Measurements from ENCODE around the gene RGS4.

DNA sequence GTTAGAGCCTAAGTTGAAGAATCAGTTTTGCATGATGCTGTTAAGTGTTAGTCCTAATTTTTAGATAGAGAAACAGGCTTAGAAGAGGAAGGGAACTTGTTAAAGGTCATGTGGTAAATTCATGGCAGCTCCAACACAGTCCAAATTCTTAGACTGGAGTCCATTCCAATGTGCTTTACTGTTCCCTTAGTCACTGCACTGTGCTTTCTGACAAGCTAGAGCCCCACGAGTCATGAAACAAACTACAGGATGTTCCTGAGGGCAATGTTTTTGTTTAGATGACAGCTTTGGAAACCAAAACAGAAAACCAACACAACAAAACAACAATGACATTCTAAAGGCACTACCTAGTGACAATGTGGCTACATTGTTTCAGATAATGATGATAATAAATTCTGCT, 23.1 kb upstream of the RGS4 start:
- no peak for TF ChIP-seq EZH2 (IDR thresholded peaks at IDR 0.05; ENCODE audit: borderline replicate concordance, low read depth, low read length, severe bottlenecking)
- TF ChIP-seq, protein P1, sequence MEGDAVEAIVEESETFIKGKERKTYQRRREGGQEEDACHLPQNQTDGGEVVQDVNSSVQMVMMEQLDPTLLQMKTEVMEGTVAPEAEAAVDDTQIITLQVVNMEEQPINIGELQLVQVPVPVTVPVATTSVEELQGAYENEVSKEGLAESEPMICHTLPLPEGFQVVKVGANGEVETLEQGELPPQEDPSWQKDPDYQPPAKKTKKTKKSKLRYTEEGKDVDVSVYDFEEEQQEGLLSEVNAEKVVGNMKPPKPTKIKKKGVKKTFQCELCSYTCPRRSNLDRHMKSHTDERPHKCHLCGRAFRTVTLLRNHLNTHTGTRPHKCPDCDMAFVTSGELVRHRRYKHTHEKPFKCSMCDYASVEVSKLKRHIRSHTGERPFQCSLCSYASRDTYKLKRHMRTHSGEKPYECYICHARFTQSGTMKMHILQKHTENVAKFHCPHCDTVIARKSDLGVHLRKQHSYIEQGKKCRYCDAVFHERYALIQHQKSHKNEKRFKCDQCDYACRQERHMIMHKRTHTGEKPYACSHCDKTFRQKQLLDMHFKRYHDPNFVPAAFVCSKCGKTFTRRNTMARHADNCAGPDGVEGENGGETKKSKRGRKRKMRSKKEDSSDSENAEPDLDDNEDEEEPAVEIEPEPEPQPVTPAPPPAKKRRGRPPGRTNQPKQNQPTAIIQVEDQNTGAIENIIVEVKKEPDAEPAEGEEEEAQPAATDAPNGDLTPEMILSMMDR (IDR thresholded peaks at IDR 0.05; ENCODE audit: borderline replicate concordance, extremely low read depth, low read length, poor library complexity, severe bottlenecking) = no peak
